Measurements from ENCODE around the gene ACP7.
"Not testable (repeated sequence)": the region's sequence is repeated elsewhere in the genome, so short reads cannot be mapped to it uniquely, and the experiment has no call there.

ACP7 gene

DNA sequence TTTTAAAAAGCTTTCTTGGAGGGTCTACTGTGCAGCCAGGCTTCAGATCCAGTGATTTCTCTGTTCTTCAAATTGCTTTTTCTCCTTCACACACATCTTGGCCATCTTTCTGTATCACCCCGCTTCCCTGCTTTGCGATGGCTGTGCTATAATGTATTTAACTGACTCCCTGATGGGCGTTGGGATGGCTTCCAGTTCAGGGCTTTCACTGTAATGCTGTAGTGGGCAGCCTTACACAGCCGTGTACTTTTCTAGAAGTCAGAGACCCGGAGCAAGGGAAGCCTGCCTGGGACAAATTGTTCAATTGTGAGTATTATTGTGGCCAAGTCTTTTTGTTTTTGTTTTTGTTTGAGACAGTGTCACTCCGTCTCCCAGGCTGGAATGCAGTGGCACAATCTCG is 22.0 kb downstream of the ACP7 start:
- no peak for DNase-seq (ENCODE audit: low read depth in 2 of 2)

DNA sequence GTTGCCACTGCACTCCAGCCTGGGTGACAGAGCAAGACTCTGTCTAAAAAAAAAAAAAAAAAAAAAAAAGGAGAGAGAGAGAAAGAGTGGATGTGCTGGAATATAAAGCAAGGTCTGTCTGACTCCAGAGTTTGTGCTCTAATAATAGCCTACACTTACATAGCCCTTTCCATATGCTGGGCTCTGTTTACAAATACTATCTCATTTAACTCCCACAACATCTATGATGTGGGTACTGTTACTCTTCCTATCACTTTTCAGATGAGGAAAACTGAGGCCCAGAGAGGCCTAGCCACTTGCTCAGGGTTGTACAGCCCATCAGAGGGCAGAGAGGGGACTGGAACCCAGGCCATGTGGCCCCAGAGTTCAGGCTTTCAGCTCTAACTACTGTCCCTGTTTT is 25.5 kb downstream of the ACP7 start:
- DNase-seq (ENCODE audit: low read depth in 2 of 2): no peak

DNA sequence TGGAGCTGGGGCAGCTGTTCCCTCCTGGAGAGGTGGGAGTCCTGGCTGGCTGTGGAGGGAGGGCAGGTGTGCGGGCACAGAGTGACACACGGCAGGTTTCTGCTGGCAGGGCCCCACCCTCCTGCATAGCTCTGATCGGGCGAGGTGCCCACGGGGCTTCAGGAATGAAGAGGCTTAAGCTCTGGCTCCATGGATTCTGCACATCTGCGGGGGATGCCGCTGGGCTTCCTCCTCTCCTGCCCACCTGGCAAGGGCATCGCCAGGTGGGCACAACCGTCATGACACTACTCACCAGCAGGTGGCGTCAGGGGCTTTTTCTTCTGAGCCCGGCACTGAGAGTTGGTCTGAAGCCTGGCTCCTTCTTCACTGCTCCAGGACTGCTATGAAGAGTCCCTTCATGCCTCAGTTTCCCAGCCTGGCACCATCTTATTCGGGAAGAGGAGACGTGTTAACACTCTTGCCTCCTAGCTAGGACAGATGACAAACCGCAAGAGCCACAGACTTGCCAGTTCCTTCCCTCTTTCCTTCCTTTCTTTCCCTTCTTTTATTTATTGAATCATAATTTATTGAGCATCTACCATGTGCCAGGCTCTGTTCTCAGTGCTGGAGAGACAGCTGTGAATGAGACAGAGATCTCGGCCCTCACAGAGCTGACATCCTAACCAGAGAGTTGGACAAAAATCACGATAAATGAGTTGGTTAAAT is 26.2 kb downstream of the ACP7 start:
- DNase-seq (ENCODE audit: low read depth in 2 of 2): peak; percentile 34 to 67

DNA sequence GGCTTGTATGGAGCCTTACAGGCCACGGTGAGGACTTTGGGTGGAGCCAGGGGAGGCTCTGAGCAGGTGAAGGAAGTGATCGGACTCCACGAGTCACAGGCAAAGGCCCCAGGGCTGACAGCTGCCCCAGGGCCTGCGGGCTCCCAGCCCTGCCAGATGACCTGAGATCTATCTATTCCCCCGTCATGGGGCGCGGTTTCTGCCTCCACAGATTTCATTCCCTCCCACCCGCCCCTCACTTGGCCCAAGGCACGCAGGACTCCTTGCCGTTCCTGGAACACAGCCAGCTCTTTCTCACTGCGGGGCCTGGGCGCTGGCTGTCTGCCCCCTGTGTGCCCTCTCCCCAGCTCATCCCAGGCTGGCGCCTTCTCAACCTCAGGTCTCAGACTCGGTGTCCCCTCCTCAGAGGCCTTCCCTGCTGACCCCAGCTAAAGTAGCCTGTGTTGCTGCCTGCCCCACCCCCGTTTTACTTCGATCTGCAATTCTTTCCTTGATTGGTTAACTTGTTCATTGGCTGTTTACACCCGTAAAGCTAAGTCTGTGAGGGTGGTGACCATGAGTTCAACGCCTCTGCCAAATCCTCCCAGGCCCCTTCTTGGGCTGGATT is 27.5 kb downstream of the ACP7 start:
- no peak for DNase-seq (ENCODE audit: low read depth in 2 of 2)

DNA sequence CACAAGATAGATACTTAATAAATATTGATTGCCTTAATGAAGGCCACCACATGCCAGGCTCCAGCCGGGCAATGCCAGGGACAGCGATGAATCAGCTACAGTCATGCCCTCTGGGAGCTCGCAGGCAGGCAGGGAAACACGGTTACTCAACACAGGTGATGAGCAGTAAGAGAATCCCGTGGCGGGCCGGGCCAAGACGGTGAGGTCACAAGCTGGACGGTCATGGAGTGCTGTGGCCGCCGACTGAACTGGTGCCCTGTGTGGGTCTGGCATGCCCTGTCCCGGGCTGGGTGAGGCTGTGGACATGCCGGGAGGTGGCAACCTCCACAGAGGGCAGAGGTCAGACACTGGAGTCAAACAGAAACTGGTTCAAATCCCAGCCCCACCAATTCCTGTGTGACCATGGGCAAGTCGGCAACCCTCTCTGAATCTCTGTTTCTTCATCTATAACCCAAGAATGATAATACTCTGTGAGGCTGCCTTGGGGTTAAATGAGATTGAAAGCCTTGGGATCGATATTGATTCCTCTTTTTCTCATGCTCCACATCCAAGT is 28.2 kb downstream of the ACP7 start:
- no peak for DNase-seq (ENCODE audit: low read depth in 2 of 2)

DNA sequence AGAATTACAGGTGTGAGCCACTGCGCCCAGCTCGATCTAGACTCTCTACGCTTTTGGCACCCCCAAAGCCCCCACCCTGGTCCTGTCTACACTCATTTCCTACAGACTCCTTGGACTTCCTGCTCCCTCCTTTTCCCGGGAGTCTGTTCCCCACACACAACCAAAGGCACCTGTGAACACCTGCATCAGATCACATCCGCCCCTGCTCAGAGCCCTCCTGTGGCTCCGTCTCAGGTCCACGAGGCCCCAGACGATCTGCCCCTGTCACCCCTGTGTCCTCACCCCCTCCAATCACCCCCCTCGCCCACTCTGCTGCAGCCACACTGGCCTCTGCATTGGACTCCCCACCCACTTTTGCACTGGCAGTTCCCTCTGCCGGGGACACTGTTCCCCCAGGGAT is 29.0 kb downstream of the ACP7 start:
- DNase-seq (ENCODE audit: low read depth in 2 of 2): no peak

DNA sequence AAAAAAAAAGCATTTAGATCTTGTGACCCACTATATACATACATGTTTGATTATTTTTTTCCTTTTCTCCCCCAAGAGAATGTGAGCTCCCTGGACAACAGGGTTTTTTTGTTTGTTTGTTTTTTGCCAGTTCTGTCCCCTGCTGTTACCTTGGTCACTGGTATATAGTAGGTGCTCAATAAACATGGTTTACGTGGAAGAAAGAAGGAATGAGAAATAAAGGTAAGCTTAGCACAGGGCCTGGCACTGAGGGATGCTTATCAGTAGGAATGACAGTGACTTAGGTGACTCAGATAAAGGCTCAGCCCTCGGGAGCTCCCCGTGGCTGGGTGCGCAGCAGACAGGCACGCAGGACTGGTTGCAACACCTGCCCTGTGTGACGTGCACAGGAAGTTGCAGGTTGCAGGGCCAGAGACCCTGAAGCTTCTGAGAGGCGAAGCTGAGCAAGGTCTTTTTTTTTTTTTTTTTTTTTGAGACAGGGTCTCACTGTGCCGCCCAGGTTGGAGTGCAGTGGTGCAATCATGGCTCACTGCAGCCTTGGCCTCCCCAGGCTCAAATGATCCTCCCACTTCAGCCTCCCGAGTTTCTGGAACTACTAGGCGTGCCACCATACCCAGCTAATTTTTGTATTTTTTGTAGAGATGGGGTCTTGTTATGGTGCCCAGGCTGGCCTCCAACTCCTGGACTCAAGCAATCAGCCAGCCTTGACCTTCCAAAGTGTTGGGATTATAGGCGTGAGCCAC is 31.1 kb downstream of the ACP7 start:
- no peak for DNase-seq (ENCODE audit: low read depth in 2 of 2)

DNA sequence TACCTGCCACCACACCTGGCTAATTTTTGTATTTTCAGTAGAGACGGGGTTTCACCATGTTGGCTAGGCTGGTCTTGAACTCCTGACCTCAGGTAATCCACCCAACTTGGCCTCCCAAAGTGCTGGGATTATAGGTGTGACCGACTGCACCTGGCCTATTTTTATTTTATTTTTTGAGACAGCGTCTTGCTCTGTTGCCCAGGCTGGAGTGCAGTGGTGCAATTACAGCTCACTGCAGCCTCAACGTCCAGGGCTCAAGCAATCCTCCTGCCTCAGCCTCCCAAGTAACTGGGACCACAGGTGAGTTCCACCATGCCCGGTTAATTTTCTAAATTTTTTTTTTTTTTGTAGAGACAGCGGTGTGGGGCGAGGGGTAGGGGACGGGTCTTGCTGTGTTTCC is 32.9 kb downstream of the ACP7 start:
- DNase-seq (ENCODE audit: low read depth in 2 of 2): not testable (repeated sequence)

DNA sequence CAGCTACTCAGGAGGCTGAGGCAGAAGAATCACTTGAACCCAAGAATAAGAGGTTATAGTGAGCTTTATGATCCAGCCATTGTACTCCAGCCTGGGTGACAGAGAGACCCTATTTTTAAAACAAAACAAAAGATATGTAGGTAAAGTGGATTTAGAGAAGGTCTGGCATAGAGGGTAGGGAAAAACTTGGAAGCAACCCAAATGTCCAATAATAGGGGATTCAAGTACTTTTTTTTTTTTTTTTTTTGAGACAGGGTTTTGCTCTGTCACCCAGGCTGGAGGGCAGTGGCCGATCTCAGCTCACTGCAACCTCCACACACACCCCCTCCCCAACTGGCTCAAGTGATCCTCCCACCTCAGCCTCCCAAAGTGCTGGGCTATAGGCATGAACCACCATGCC is 35.7 kb downstream of the ACP7 start:
- DNase-seq (ENCODE audit: low read depth in 2 of 2): no peak

DNA sequence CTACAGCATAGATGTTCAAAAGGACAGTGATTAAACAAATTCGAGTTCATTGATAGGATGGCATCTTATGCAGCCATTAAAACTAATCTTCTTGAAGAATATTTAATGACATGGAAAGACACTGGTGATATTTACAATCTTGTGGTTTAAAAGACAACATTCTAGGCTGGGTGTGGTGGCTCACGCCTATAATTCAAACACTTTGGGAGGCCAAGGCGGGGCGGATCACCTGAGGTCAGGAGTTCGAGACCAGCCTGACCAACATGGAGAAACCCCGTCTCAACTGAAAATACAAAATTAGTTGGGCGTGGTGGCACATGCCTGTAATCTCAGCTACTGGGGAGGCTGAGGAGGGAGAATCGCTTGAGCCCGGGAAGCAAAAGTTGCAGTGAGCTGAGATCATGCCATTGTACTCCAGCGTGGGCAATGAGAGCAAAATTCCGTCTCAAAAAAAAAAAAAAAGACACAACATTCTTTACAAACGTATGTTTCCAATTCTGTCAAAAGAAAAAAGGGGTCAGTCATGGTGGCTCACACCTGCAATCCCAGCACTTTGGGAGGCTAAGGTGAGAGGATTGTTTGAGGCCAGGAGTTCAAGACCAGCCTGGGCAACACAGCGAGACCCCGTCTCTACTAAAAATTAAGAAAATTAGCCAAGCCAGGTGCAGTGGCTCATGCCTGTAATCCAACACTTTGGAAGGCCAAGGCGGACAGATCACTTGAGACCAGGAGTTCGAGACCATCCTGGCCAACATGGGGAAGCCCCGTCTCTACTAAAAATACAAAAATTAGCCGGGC is 39.0 kb downstream of the ACP7 start:
- no peak for DNase-seq (ENCODE audit: low read depth in 2 of 2)

DNA sequence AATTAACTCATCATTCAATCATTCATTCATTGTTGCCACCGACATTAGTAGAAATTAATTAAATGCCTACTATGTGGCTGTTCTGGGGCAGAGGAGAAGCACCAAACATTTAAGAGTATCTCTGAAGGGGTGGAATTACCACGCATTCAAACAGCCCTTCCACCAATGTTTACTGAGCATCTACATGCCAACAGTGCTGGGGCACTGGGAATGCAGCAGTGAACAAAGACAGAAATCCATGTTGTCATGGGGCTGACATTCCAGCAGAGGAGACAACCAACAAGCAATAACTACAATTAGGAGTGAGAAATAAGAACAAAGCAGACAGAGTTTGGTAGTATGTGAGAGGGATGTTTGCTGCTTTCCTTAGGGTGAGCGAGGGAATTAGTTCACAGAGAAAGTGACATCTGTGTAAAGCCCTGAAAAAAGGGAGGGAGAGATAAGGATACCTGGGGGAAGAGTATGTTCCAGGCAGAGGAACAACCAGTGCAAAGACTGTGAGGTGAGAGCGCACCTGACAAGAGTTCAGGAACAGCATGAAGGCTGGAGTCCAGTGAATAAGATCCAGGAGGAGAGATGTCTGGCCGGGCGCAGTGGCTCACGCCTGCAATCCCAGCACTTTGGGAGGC is 40.1 kb downstream of the ACP7 start:
- DNase-seq (ENCODE audit: low read depth in 2 of 2): no peak

DNA sequence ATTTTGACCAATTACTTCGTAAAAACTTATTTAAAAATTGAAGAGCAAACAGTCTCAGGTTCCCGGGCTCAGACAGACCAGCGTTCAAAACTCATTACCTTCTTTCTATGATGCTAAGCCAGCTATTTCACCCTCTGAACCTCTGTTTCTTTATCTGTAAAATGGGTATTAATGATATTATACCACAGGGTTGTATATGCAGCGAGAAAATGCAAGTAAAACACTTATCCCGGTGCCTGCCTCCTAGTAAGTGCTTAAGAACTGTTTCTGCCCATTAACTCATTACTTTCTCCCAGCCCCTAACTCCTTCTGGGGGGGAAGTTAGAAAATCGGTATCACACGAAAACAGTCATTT is 41.0 kb downstream of the ACP7 start:
- no peak for DNase-seq (ENCODE audit: low read depth in 2 of 2)

DNA sequence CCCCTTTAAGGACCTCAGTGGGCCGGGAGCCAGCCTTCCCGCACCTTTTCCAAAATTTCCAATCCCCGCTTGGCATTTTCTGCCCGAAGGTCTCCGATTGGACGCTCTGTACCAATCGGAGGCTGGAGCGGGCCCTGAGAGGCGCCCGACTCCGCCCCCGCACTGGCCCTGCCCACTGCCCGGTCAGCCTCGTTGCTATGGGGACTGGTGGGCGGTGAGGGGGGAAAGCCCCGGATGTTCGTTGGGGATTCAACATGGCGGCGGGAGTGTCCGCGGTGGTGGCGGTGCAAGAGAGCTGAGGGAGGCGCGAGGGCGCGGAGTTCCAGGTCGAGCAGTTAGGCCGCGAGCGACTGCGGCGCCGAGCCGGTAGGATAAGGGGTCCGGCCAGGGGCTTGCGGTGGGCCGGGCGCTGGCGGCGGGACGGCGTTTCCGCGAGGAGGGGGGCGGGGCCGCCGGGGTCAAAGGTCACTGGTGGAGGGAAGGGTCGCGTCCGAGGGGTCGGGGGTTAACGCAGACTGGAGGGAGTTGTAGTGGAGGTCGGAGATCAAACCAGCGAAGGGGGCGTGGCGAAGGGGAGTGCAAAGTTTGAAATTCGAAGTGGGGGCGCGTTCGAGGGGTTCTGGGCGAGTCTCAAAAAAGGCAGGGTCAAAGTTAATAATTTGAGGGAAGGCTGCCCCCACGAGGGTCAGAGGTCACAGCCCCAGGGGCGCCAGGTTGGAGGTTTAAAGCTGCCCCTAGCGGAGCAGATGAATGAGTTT is 41.6 kb downstream of the ACP7 start, which contains the start of gene PAK4:
TSS of gene PAK4 (plus strand) at position 233 of the 758 bp plus-strand sequence. CDS start 43,768 bp downstream, outside the sequence.
- peak; percentile 96 to 99 for DNase-seq (ENCODE audit: low read depth in 2 of 2)

DNA sequence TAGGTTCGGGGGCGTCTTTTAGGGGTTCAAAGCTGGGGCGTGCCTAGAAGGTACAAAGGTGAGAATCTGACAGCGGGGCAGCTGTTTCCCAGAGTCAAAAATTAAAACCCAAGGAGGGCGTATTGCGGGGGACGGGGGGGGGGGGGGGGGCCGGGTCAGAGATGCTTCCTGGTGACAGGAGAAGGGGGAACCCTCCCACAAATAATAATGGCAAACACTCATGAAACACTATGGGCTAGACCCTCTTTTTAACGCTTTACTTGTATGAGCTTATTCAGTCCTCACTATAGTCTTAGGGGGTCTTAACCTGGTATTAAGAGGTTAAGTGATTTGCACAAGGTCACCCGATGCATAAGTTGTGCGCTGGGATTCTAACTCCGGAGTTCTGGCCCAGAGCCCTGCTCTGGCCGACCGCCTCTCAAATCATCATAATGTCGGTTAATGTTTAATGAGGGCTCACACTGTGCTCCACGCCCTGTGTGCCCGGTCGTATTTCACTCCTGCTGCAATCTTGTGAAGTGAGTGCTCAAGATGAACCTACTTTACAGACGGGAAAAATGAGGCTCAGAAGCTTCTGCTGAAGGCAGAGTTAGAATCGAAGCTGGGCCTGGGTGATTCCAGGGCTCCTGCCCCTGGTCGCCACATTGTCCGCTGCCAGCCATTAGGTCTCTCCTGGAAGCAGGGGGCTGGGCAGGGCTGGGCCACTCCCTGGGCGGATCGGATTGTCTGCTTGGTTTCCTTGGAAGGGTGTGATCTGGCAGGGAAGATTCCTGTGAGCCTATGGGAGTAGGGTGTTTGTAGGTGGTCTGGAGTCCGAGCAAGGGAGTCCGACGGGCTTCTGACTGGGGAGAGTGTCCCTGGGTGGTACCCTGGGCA is 42.4 kb downstream of the ACP7 start:
- no peak for DNase-seq (ENCODE audit: low read depth in 2 of 2)

DNA sequence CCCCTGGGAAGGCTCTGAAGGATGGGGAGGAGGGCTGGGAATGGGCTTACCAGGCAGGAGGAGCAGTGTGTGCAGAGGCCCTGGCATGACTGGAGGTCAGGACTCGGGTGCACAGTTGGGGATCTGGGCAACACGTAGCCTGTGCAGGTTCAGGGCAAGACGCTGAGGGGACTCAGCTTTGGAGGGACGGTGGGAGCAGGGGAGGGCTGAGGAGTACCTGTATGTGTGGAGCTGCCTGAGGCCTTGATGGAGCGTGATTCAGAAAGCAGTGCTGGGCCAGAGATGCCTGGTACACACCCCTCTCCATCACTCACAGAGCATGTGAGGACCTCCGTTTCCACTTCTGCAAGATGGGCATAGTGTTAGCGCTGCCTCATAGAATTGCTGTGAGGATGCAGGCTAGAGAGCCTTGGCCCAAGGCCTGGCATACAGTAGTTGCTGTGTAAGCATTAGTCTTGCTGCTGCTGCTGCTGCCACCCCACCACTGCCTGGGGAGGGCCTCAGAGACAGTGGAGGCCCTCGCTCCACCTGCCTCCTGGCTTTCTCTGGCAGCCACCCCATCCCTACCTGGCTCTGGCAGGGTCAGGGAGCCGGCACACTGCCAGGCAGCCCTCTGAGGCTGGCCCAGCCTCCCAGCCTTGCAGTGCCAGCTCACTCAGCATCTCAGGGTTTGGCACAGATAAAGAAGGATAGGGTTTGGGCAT is 43.8 kb downstream of the ACP7 start:
- no peak for DNase-seq (ENCODE audit: low read depth in 2 of 2)

DNA sequence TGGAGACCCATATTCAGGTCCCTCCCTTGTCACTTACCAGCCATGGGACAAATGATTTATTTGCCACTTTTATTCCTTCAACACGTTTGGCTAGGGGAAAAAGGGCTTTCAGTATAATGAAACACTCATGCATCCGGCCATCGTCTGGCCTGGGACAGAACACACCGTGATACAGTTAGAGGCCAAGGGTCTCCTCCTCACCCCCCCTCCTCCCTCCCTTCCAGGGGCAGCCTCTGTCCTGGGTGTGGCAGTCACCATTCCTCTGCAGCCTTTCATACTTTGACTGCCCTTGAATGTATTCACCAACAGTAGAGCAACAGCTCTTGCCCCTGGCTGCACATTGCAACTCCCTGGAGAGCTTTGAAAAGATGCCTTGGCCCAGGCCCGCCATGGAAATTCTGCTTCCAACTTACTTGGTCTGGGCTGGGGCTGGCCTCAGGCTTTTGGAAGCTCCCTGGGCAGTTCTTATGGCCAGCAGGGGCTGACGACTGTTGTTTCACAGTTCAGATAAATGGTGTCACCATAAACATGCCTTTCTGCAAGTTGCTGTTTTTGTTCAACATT is 44.4 kb downstream of the ACP7 start:
- no peak for DNase-seq (ENCODE audit: low read depth in 2 of 2)

DNA sequence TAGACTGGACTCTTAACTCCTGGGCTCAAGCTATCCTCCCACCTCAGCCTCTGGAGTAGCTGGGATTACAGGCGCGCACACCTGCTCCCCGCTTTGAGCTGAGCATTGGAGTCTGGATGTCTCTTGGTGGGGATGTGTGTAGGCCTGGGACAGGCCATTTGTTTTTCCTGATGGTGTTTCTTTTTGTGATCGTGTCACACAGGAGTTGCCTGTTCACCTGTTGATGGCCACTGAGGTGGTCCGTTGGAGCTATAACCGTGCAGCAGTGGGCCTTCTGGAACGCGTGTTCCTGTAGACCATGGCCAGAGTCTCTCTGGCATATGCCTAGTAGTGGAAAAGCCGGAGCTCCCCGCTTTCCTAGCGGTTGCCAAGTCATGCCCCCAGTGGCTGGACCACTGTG is 44.9 kb downstream of the ACP7 start:
- DNase-seq (ENCODE audit: low read depth in 2 of 2): no peak

DNA sequence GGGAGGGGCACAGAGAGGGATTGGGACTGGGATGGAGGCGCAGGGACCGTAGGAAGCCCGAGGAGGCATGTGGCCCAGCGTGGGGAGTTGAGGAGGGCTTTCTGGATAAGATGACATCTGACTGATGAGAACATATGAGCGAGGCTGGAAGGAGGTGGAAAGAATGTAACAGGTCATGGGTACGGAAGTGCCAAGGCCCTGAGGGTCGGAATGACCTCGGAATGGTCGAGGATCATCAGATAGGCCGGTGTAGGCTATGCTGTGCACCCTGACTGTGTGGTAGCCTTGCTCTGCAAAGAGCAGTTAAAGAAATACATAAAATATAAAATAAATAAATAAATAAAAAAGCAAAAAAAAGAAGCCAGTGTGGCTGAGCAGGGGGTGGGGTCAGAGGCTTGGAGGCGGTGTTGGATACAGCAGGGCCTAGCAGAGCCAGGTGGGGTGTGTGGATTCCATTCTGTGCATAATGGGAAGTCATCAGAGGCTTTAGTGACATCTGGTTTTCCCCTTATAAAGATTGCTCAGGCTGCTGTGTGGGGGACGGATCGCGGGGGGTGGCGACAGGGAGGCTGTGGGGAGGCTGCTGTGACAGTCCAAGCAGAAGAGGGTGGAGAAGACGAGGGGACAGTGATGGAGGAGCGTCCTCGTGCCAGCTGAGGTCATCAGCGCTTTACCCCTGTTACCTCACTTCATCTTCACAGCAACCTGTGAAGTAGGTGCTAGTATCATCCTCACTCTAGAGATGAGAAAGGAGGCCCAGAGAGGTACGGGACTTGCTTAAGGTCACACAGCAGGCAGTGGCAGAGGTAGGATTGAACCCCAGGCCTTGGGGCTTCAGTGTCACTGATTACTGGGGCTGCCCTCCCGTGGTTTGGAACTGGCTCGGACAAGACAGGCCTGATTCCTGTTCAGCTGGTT is 46.4 kb downstream of the ACP7 start:
- DNase-seq (ENCODE audit: low read depth in 2 of 2): no peak

Measured in stimulated activated CD8-positive, alpha-beta memory T cell treated with anti-CD3 and anti-CD28 coated beads, Interleukin-2, amount 100 ng/mL, for 48 hours (primary cell).